Small intestine (tissue), 7 donors: ENCODE results near the gene CHD9. TPM values are rescaled to one million over a fixed set of nuclear protein-coding genes. Genes with fewer than 3 reads are reported as not detected.

ENCODE experiments used
- DNase-seq, 2 donors: peaks; one replicate each; pipeline versions ENCODE4 v3.0.0 to v3.0.0-alpha.2; 2013
- FAIRE-seq: peaks from 2 replicates; lab custom pipeline; 2012; peaks lifted over from hg19 to GRCh38; lab: Jason Lieb, UNC
- H3K27ac ChIP-seq, 3 donors: one replicate each; pipeline ENCODE4 v1.5.1; 2013; ENCODE audit warnings: low read length in 2 of 3, mild to moderate bottlenecking in 2 of 3, control low read depth in 1 of 3, inconsistent platforms in 1 of 3, low read depth in 1 of 3, moderate library complexity in 1 of 3
- H3K27me3 ChIP-seq, 3 donors: one replicate each; pipeline ENCODE4 v1.6.1; 2013; ENCODE audit warnings: low read length in 3 of 3, inconsistent platforms in 1 of 3; ENCODE audit not compliant: control insufficient read depth in 3 of 3, insufficient read depth in 3 of 3
- H3K36me3 ChIP-seq, 3 donors: one replicate each; pipeline ENCODE4 v1.6.1; 2013; ENCODE audit warnings: low read length in 3 of 3, inconsistent platforms in 1 of 3, low read depth in 1 of 3, mild to moderate bottlenecking in 1 of 3, moderate library complexity in 1 of 3; ENCODE audit not compliant: control insufficient read depth in 3 of 3, insufficient read depth in 2 of 3
- H3K4me1 ChIP-seq, 3 donors: one replicate each; pipeline ENCODE4 v1.6.1; 2013; ENCODE audit warnings: low read length in 2 of 3, inconsistent platforms in 1 of 3, low read depth in 1 of 3, mild to moderate bottlenecking in 1 of 3, moderate library complexity in 1 of 3; ENCODE audit not compliant: control insufficient read depth in 3 of 3, insufficient read depth in 2 of 3
- H3K4me3 ChIP-seq, 3 donors: one replicate each; pipeline ENCODE4 v1.5.1; 2013; ENCODE audit warnings: low read length in 3 of 3, control low read depth in 1 of 3, inconsistent platforms in 1 of 3, low read depth in 1 of 3, mild to moderate bottlenecking in 1 of 3, moderate library complexity in 1 of 3
- H3K9me3 ChIP-seq, 2 donors: one replicate each; pipeline ENCODE4 v1.6.1; 2013; ENCODE audit warnings: low read depth in 1 of 2, low read length in 1 of 2; ENCODE audit not compliant: control insufficient read depth in 2 of 2, insufficient read depth in 1 of 2
- WGBS, 3 donors: extraction: QIAGEN DNeasy Blood & Tissue Kit; methylation state at CpG; one replicate each; pipeline ENCODE4 v1.1.7; 2013; 5-methylcytosine and 5-hydroxymethylcytosine counted together
- polyA plus RNA-seq, 4 donors: library from polyadenylated mRNA; stranded (reverse) in 3 of 4; unstranded in 1 of 4; fragments of 200-250 nt in 3 of 4; fragments of 120-200 nt in 1 of 4; gene quantifications; one replicate each; pipeline versions ENCODE4 v1.2.1 to v1.2.3, GENCODE V29; 2013
- donor health status: healthy with polysubstance abuse.
- donor health status: control.
- donor health status: control.
- donor health status: Bipolar disorder and iron deficiency.
- donor health status: healthy.

CHD9 gene
- polyA plus RNA-seq, 4 donors: 7.6 to 33.5 (median 11.2) TPM

GRCh38 chr16:53216798-53217197 lies 162.0 kb downstream of the CHD9 start:
- WGBS, 3 donors: 20 to 28% (median 27%) methylated on average over 2 of the region's 2 CpGs
- Histone ChIP-seq H3K27ac (no peak overlapping the region), H3K4me3 (no peak overlapping the region), H3K27me3 (no peaks in the 10 kb centered on the region), H3K36me3 (peaks cover 0 to 3% (median 0%) of the 10 kb centered on the region in 3 donors), H3K9me3 (no peaks in the 10 kb centered on the region), H3K4me1 (peaks cover 0 to 6% (median 4%) of the 10 kb centered on the region in 3 donors)
- FAIRE-seq: no peak
- no peak for DNase-seq

DNA sequence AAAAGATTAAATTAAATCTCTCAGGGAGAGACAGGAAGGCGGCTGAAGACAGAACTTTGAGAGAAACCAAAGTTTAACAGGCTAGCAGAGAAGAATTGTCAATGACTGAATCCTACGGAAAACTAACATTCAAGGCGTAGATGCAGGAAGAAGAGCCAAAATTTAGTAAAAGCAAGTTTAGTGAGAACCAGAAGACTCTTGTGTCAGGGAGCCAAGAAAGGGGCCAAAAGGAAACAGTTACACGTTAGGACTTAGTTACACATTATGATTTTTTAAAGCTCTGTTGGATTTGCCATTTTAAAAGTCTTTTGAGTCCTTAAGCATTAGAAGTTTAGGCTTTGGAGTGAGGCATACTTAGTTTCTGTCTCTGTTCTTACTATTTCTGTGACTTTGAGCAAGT lies 164.6 kb downstream of the CHD9 start:
- 65 to 85% (median 83%) methylated on average over 4 of the region's 4 CpGs for WGBS, 3 donors
- DNase-seq: no peak

DNA sequence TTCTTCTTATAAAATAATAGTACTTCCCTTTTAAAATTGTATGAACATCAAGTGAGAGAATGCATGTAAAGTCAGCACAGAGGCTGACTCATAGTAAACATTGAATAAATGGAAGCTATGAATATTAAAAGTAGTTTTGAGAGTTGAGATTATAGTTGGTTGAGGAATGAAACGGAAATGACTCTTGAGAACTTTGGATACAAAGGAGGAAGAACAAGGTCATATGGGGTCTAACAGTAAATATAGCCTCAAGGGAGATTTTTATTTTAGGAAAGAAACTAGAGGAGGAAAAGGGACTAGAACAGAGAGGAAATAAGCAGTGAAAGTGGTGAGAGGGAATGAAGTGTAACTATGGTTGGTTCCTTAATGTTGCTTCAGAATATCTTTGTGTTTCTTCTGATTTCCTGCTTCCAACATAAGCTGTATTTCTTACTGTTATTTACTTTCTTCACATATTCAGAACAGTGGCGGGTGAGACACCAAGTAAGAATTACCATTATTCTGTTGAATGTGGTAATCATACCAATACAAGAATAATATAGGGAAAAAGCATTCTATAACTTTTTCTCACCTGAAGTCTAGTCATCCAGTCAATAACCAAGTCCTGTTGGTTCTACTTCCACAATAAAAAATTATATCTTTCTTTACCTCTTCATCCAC lies 165.1 kb downstream of the CHD9 start:
- Histone ChIP-seq H3K4me3 (no peak overlapping the region), H3K9me3 (no peaks in the 10 kb centered on the region), H3K27ac (peak overlapping the region in 1 of 3 donors; percentile 10), H3K27me3 (no peaks in the 10 kb centered on the region), H3K36me3 (peaks cover 0 to 9% (median 2%) of the 10 kb centered on the region in 3 donors), H3K4me1 (peaks cover 0 to 4% (median 3%) of the 10 kb centered on the region in 3 donors)
- DNase-seq (no peak), FAIRE-seq (no peak)
- WGBS, 3 donors: 41 to 69% (median 47%) methylated on average over 2 of the region's 2 CpGs

More for the DNA sequence above, 164.6 kb downstream of the CHD9 start:
- H3K4me1 ChIP-seq: peaks cover 0 to 4% (median 3%) of the 10 kb centered on the region in 3 donors
- H3K27me3 ChIP-seq: no peaks in the 10 kb centered on the region
- peak overlapping the region; percentile 10 to 62 (median 32) for H3K27ac ChIP-seq
- FAIRE-seq: no peak
- peaks cover 0 to 9% (median 0%) of the 10 kb centered on the region in 3 donors for H3K36me3 ChIP-seq
- H3K9me3 ChIP-seq: no peaks in the 10 kb centered on the region
- H3K4me3 ChIP-seq: no peak overlapping the region

DNA sequence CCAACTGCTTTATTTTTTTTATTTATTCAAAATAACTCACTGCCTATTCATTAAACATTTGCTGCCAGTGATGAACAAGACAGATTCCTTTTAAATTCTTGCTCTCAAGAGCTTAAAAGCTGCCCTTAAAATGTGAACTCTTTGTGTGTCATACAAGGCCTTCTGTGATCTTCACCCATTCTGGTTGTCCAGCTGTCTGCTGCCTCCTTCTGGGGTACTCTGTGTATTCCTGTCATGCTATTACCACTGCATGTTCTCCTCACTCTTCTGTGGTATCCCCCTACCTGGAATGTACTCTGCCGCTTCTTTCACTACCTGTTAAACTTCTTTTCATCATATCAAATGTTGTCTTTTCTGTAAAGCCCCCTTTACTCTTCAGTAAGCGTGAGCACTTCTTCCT lies 165.8 kb downstream of the CHD9 start:
- DNase-seq (peak in 1 of 2 donors; percentile 9), FAIRE-seq (no peak)
- Histone ChIP-seq H3K4me3 (no peak overlapping the region), H3K27ac (no peak overlapping the region), H3K27me3 (no peaks in the 10 kb centered on the region), H3K4me1 (peaks cover 0 to 4% (median 3%) of the 10 kb centered on the region in 3 donors), H3K36me3 (peaks cover 0 to 9% (median 3%) of the 10 kb centered on the region in 3 donors), H3K9me3 (no peaks in the 10 kb centered on the region)
- WGBS, 3 donors: 89 to 97% (median 94%) methylated on average over 2 of the region's 2 CpGs

GRCh38 chr16:53224951-53225533 lies 170.3 kb downstream of the CHD9 start:
- Histone ChIP-seq H3K9me3 (no peaks in the 10 kb centered on the region), H3K27me3 (no peaks in the 10 kb centered on the region), H3K36me3 (peaks cover 0 to 12% (median 7%) of the 10 kb centered on the region in 3 donors), H3K4me1 (no peaks in the 10 kb centered on the region), H3K4me3 (no peak overlapping the region), H3K27ac (no peak overlapping the region)
- FAIRE-seq: no peak
- DNase-seq: no peak
- WGBS, 3 donors: 86 to 90% (median 89%) methylated on average over 2 of the region's 2 CpGs

DNA sequence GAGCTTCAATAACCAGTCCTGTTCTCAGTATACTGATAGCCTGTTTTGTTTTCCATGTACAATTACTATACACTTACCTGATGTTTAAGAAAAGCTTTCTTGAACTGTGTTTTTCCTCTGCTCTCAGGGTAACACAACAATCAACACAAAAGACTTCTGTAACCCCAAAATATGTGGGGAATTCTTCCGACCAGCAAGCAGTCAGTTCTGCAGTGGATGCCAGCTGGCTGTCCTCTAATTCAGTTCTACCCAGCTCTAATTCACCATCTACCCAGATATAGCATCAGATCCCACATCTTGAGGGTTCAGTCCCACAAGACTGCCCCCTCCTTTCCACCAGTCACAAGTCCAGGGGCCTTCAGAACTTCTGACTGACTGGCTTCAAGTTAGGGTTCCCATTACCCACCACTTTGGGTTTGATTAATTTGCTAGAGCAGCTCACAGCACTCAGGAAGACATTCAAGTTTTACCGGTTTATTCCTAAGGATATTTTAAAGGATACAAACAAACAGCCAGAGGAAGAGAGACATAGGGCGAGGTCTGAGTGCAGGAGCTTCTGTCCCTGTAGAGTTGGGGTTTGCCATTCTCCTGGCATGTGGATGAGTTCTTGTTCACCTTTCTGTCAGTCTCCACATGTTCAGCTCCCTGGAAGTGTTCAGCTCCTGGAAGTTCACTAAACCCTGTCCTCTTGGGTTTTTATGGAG lies 178.2 kb downstream of the CHD9 start:
- DNase-seq: no peak
- 81 to 95% (median 92%) methylated on average over 3 of the region's 3 CpGs for WGBS, 3 donors
- no peaks in the 10 kb centered on the region for H3K9me3 ChIP-seq
- H3K27ac ChIP-seq: no peak overlapping the region
- no peaks in the 10 kb centered on the region for H3K4me1 ChIP-seq
- H3K36me3 ChIP-seq: peaks cover 7 to 26% (median 15%) of the 10 kb centered on the region in 3 donors
- no peaks in the 10 kb centered on the region for H3K27me3 ChIP-seq
- no peak for FAIRE-seq
- no peak overlapping the region for H3K4me3 ChIP-seq

DNA sequence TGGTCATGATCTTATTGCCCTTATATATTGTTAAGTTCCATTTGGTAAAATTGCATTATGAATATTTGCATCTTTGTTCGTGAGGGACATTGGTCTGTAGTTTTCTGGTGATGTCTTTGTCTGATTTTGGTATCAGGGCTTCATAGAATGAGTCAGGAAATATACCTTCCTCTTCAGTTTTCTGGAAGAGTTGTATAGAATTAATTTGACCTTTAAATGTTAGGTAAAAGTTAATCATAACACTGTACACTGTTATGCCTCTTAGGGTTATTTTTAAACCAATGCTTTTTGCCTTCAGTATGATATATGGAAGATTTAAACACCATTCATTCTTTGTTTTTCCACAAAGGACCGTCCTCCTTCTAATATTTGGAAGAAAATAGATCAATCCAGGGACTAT lies 180.0 kb downstream of the CHD9 start:
- H3K4me3 ChIP-seq: no peak overlapping the region
- H3K27me3 ChIP-seq: no peaks in the 10 kb centered on the region
- no peak for DNase-seq
- no peak for FAIRE-seq
- no peak overlapping the region for H3K27ac ChIP-seq
- H3K36me3 ChIP-seq: peaks cover 8 to 25% (median 15%) of the 10 kb centered on the region in 3 donors
- H3K9me3 ChIP-seq: no peaks in the 10 kb centered on the region
- H3K4me1 ChIP-seq: no peaks in the 10 kb centered on the region
- 87 to 92% (median 90%) methylated on average over 2 of the region's 2 CpGs for whole genome bisulfite sequencing, 3 donors

DNA sequence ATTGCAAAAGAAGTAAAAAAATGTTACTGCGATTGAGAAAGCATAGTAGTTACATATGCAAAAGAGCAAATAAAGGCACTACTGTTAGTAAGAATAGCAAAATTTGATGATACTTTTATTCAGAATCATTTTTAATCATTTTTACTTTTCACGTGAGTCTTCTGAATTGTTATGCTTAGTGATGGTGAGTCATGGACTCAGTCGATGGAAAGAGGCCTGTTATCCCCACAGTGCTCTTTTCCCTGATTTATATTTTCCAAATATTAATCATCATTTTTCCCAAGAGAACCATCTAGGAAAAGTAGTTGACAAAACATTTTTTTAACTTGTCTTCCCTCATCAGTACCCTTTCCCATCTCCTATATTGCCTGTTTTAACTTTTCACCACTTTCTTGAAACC lies 181.1 kb downstream of the CHD9 start:
- Histone ChIP-seq H3K27ac (no peak overlapping the region), H3K4me1 (no peaks in the 10 kb centered on the region), H3K4me3 (no peak overlapping the region), H3K9me3 (no peaks in the 10 kb centered on the region), H3K36me3 (peaks cover 8 to 23% (median 15%) of the 10 kb centered on the region in 3 donors), H3K27me3 (no peaks in the 10 kb centered on the region)
- 78 to 85% (median 82%) methylated on average over 3 of the region's 3 CpGs for WGBS, 3 donors
- FAIRE-seq (no peak), DNase-seq (no peak)
